Upper lobe of right lung (tissue), 1 donor: ENCODE measurements around the gene TCHHL1. TPM values are rescaled to one million over a fixed set of nuclear protein-coding genes. Genes with fewer than 3 reads are reported as not detected.

Source experiments
- ATAC-seq: fragments of 200-7000 bp; cut with Tn5 transposase; one replicate; pipeline ENCODE4 v1.9.1; 2020; ENCODE audit warnings: mild to moderate bottlenecking, moderate library complexity
- DNase-seq: peaks from one replicate; pipeline ENCODE4 v3.0.0-alpha.2; 2020
- H3K27ac ChIP-seq: fragments of 200-600 bp; one replicate; pipeline ENCODE4 v1.8.0; 2022
- H3K27me3 ChIP-seq: fragments of 200-600 bp; one replicate; pipeline ENCODE4 v1.8.0; 2022; ENCODE audit warnings: mild to moderate bottlenecking
- H3K36me3 ChIP-seq: fragments of 200-600 bp; one replicate; pipeline ENCODE4 v1.8.0; 2022
- H3K4me1 ChIP-seq: fragments of 200-600 bp; one replicate; pipeline ENCODE4 v1.8.0; 2022
- H3K4me3 ChIP-seq: fragments of 200-600 bp; one replicate; pipeline ENCODE4 v1.8.0; 2022; ENCODE audit warnings: mild to moderate bottlenecking
- H3K9me3 ChIP-seq: fragments of 200-600 bp; one replicate; pipeline ENCODE4 v1.8.0; 2022
- intact Hi-C: fragments of 100-400 bp; cut with DNase I; formaldehyde crosslinking; loops from one replicate; pipeline ENCODE4 v1.11.0; 2022
- long read RNA-seq: library from polyadenylated mRNA; unstranded; transcript quantifications from one replicate; pipeline ENCODE4 v2.0.0, GENCODE V29; 2021
- total RNA-seq: library from RNA; stranded (reverse); fragmentation: NEBNext Ultra II Directional; extraction: Animal tissue kit (Norgen Biotek cat#: 25700); gene quantifications from one replicate; pipeline ENCODE4 v1.2.1, GENCODE V29; 2021
- TF ChIP-seq, protein P1 (sequence below): fragments of 200-600 bp; IDR thresholded peaks from one replicate; pipeline ENCODE4 v1.8.0; 2022; ENCODE audit warnings: antibody characterized with exemption
- donor health status: DM: no; HTN: yes; CAD: no; lungs with severe emphysema.

TCHHL1 gene
- not detected for total RNA-seq
- long read RNA-seq: 0 reads

- no peak within 1 kb of the TSS for H3K27ac ChIP-seq
- H3K4me3 ChIP-seq: no peak within 1 kb of the TSS
- no peaks in the 10 kb centered on the region for H3K4me1 ChIP-seq
- TF ChIP-seq, protein P1, sequence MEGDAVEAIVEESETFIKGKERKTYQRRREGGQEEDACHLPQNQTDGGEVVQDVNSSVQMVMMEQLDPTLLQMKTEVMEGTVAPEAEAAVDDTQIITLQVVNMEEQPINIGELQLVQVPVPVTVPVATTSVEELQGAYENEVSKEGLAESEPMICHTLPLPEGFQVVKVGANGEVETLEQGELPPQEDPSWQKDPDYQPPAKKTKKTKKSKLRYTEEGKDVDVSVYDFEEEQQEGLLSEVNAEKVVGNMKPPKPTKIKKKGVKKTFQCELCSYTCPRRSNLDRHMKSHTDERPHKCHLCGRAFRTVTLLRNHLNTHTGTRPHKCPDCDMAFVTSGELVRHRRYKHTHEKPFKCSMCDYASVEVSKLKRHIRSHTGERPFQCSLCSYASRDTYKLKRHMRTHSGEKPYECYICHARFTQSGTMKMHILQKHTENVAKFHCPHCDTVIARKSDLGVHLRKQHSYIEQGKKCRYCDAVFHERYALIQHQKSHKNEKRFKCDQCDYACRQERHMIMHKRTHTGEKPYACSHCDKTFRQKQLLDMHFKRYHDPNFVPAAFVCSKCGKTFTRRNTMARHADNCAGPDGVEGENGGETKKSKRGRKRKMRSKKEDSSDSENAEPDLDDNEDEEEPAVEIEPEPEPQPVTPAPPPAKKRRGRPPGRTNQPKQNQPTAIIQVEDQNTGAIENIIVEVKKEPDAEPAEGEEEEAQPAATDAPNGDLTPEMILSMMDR: no peak
- H3K36me3 ChIP-seq: no peaks in the 10 kb centered on the region
- no peaks in the 10 kb centered on the region for H3K27me3 ChIP-seq
- intact Hi-C loops: no loop called here
- ATAC-seq: no peak
- H3K9me3 ChIP-seq: no peaks in the 10 kb centered on the region
- no peak for DNase-seq
Measured at GRCh38 chr1:152089014-152089674, at the start of gene TCHHL1. Gene TCHHL1 (minus strand): TSS chr1:152089064. CDS start chr1:152088143, 921 bp downstream.

DNA sequence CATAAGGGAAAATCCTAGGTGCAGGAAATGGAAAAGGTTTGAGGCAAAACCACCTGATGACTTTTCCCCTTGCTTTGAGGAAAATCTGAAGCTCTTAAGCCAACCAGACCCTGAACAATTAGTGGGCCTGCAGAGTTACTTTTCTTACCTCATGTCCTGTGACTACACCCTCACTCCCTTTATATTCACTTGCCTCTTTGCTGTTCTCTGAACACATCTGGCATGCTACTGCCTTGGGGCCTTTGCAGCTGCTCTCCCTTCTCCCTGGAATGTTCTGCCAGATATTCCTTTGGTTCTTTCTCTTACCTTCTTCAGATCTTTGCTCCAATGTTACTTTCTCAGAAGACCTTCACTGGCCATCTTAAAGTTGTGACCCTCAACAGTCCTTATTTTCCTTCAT lies 48.4 kb upstream of the TCHHL1 start:
- Histone ChIP-seq H3K27me3 (peaks cover 12% of the 10 kb centered on the region), H3K4me3 (no peak overlapping the region), H3K4me1 (no peaks in the 10 kb centered on the region), H3K27ac (no peak overlapping the region), H3K36me3 (no peaks in the 10 kb centered on the region), H3K9me3 (peaks cover 4% of the 10 kb centered on the region)
- DNase-seq (no peak), ATAC-seq (no peak)
- intact Hi-C loops: no loop called here
- TF ChIP-seq, protein P1: no peak

- no peaks in the 10 kb centered on the region for H3K36me3 ChIP-seq
- intact Hi-C loops: no loop called here
Measured at GRCh38 chr1:152130186-152130585, 41.3 kb upstream of the TCHHL1 start.

DNA sequence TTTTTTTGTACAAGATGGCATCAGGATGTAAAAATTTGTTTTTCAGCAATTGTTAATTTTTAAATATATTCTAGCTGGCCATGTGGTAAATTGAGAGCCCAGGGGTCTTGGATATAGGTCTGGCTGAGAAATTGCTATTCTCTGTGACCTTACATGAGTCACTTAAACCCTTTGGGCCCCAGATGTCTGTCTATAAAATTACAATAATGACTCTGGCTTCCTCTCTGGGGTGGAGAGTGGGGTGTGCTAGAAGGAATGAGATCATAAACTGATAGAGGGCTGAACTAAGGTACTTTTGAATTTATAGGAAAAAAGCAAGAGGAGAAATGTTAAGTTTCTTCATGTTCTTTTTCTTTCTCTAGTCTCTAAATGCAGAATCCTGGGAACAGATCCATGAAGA lies 38.8 kb upstream of the TCHHL1 start:
- Histone ChIP-seq H3K27me3 (peaks cover 32% of the 10 kb centered on the region), H3K36me3 (no peaks in the 10 kb centered on the region), H3K9me3 (no peaks in the 10 kb centered on the region), H3K4me1 (no peaks in the 10 kb centered on the region), H3K27ac (no peak overlapping the region), H3K4me3 (no peak overlapping the region)
- no peak for DNase-seq
- no peak for ATAC-seq
- TF ChIP-seq, protein P1: no peak
- intact Hi-C loops: no loop called here

More at GRCh38 chr1:152130186-152130585, 41.3 kb upstream of the TCHHL1 start:
- ATAC-seq: no peak
- DNase-seq: no peak
- Histone ChIP-seq H3K27ac (no peak overlapping the region), H3K27me3 (peaks cover 32% of the 10 kb centered on the region), H3K4me3 (no peak overlapping the region), H3K4me1 (no peaks in the 10 kb centered on the region), H3K9me3 (peaks cover 4% of the 10 kb centered on the region)
- TF ChIP-seq, protein P1: no peak

GRCh38 chr1:152125834-152126443 lies 37.1 kb upstream of the TCHHL1 start:
- Histone ChIP-seq H3K4me1 (no peaks in the 10 kb centered on the region), H3K27ac (no peak overlapping the region), H3K4me3 (no peak overlapping the region), H3K27me3 (peaks cover 32% of the 10 kb centered on the region), H3K9me3 (no peaks in the 10 kb centered on the region), H3K36me3 (no peaks in the 10 kb centered on the region)
- DNase-seq (no peak), ATAC-seq (no peak)
- intact Hi-C loops: no loop called here
- TF ChIP-seq, protein P1: no peak
